A549 (cell line): ENCODE results near the gene VPS51. TPM values are rescaled to one million over a fixed set of nuclear protein-coding genes. Genes with fewer than 3 reads are reported as not detected.

Source experiments
- BHLHE40 ChIP-seq: IDR thresholded peaks from 2 replicates; pipeline ENCODE4 v1.6.1; 2012; ENCODE audit warnings: low read depth, low read length, inconsistent platforms
- CEBPB ChIP-seq, 2 experiments: fragments of >200 bp in 1 of 2; sonication (Bioruptor Twin) in 1 of 2; formaldehyde crosslinking in 1 of 2; IDR thresholded peaks; 2 replicates each; pipeline ENCODE4 v1.6.1; 2012 to 2016
- CHD2 ChIP-seq: fragments of 150-350 bp; IDR thresholded peaks from 2 replicates; pipeline ENCODE4 v1.6.1; 2014; ENCODE audit warnings: low read length; ENCODE audit not compliant: partially characterized antibody
- ESRRA ChIP-seq: fragments of 150-350 bp; IDR thresholded peaks from 2 replicates; pipeline ENCODE4 v1.6.1; 2014; ENCODE audit warnings: mild to moderate bottlenecking, low read length, borderline replicate concordance
- FOSL2 ChIP-seq, 2 experiments: fragments of 450-650 bp in 1 of 2; fragments of >200 bp in 1 of 2; sonication (Bioruptor Twin) in 1 of 2; formaldehyde crosslinking; IDR thresholded peaks; 2 replicates each; pipeline versions ENCODE4 v1.5.0 to v1.6.1; 2016 to 2020; ENCODE audit warnings: mild to moderate bottlenecking in 1 of 2, moderate library complexity in 1 of 2
- FOXS1 ChIP-seq: fragments of 250-450 bp; sonication (Bioruptor Pico); IDR thresholded peaks from 2 replicates; pipeline ENCODE4 v1.5.0; 2020; ENCODE audit warnings: mild to moderate bottlenecking, moderate library complexity
- HDAC2 ChIP-seq: fragments of 200-600 bp; sonication (generic); IDR thresholded peaks from 2 replicates; pipeline ENCODE4 v1.6.1; 2016
- HEYL ChIP-seq: fragments of 250-450 bp; sonication (Bioruptor Pico); IDR thresholded peaks from 2 replicates; pipeline ENCODE4 v1.8.0; 2021; ENCODE audit warnings: mild to moderate bottlenecking, moderate library complexity
- HOXB13 ChIP-seq: fragments of 250-450 bp; sonication (Bioruptor Pico); IDR thresholded peaks from 2 replicates; pipeline ENCODE4 v1.5.0; 2020; ENCODE audit warnings: low read depth, mild to moderate bottlenecking, moderate library complexity
- KDM1A ChIP-seq: fragments of 200-600 bp; sonication (generic); IDR thresholded peaks from 2 replicates; pipeline ENCODE4 v1.6.1; 2016; ENCODE audit warnings: low read depth, mild to moderate bottlenecking
- KDM5A ChIP-seq: fragments of 200-600 bp; sonication (generic); IDR thresholded peaks from 2 replicates; pipeline ENCODE4 v1.6.1; 2016; ENCODE audit warnings: antibody characterized with exemption, mild to moderate bottlenecking
- MAFK ChIP-seq: fragments of 450-650 bp; IDR thresholded peaks from 2 replicates; pipeline ENCODE4 v1.6.1; 2014; ENCODE audit not compliant: partially characterized antibody
- MAZ ChIP-seq: fragments of 150-350 bp; IDR thresholded peaks from 2 replicates; pipeline ENCODE4 v1.6.1; 2014; ENCODE audit warnings: antibody characterized with exemption, low read depth, low read length, borderline replicate concordance
- NFE2L2 ChIP-seq: fragments of 150-350 bp; conservative IDR thresholded peaks from 2 replicates; pipeline ENCODE4 v1.6.1; 2014; ENCODE audit warnings: low read length
- NR3C1 ChIP-seq: fragments of >200 bp; sonication (Bioruptor Twin); formaldehyde crosslinking; IDR thresholded peaks from 3 replicates; pipeline ENCODE4 v1.6.1; 2017
- POLR2A ChIP-seq: IDR thresholded peaks from 2 replicates; pipeline ENCODE4 v1.6.1; 2012; ENCODE audit warnings: mild to moderate bottlenecking, low read length
- POLR2AphosphoS2 ChIP-seq: conservative IDR thresholded peaks from 2 replicates; pipeline ENCODE4 v1.6.1; 2012; ENCODE audit warnings: low read length, improper control_type of control experiment, inconsistent platforms
- RAD21 ChIP-seq, 2 experiments: fragments of >200 bp in 1 of 2; sonication (Bioruptor Twin) in 1 of 2; formaldehyde crosslinking in 1 of 2; IDR thresholded peaks in 1 of 2; conservative IDR thresholded peaks in 1 of 2; 2 replicates in 1 of 2; 3 replicates in 1 of 2; pipeline ENCODE4 v1.6.1; 2012 to 2018; ENCODE audit warnings: inconsistent platforms in 1 of 2
- RCOR1 ChIP-seq: fragments of 150-350 bp; IDR thresholded peaks from 2 replicates; pipeline ENCODE4 v1.6.1; 2014; ENCODE audit warnings: antibody characterized with exemption, low read length, low read depth
- RFX5 ChIP-seq: fragments of 450-650 bp; IDR thresholded peaks from 2 replicates; pipeline ENCODE4 v1.7.1; 2014; ENCODE audit warnings: antibody characterized with exemption, mild to moderate bottlenecking, moderate library complexity
- RNF2 ChIP-seq: fragments of 200-600 bp; sonication (generic); IDR thresholded peaks from 2 replicates; pipeline ENCODE4 v1.6.1; 2016; ENCODE audit warnings: low read depth, mild to moderate bottlenecking, antibody characterized with exemption, moderate library complexity, borderline replicate concordance
- TFCP2L1 ChIP-seq: fragments of 250-450 bp; sonication (Bioruptor Pico); IDR thresholded peaks from 2 replicates; pipeline ENCODE4 v1.5.0; 2021; ENCODE audit warnings: mild to moderate bottlenecking
- TP53 ChIP-seq: fragments of 250-450 bp; sonication (Bioruptor Pico); IDR thresholded peaks from 2 replicates; pipeline ENCODE4 v1.5.0; 2021; ENCODE audit warnings: mild to moderate bottlenecking, moderate library complexity
- ZNF302 ChIP-seq: fragments of 250-450 bp; sonication (Bioruptor Pico); IDR thresholded peaks from 2 replicates; pipeline ENCODE4 v1.9.0; 2021; ENCODE audit warnings: inconsistent platforms, mild to moderate bottlenecking, moderate library complexity
- polyA plus RNA-seq, 4 experiments: library from polyadenylated mRNA; depleted of rRNA in 3 of 4; stranded (reverse); fragments of >200 nt; fragmentation: RNase III in 1 of 4; extraction: RNeasy Plus Mini Kit Qiagen cat#74134 plus additional on column Dnase treatment in 1 of 4; gene quantifications; 2 replicates in 3 of 4; 3 replicates in 1 of 4; pipeline ENCODE4 v1.2.3, GENCODE V29; 2011 to 2017
- TF ChIP-seq, protein P1 (sequence below): IDR thresholded peaks from 2 replicates; pipeline ENCODE4 v1.6.1; 2012
- TF ChIP-seq, protein P2 (sequence below): fragments of >200 bp; sonication (Bioruptor Twin); formaldehyde crosslinking; IDR thresholded peaks from 3 replicates; pipeline ENCODE4 v1.5.1; 2016
- TF ChIP-seq, protein P3 (sequence below): fragments of 150-350 bp; IDR thresholded peaks from 2 replicates; pipeline ENCODE4 v1.6.1; 2014; ENCODE audit warnings: low read depth, mild to moderate bottlenecking, low read length
- TF ChIP-seq, protein P4 (sequence below): fragments of 250-450 bp; sonication (Bioruptor Pico); IDR thresholded peaks from 2 replicates; pipeline ENCODE4 v1.5.0; 2020; ENCODE audit warnings: low read depth, mild to moderate bottlenecking, moderate library complexity

Gene VPS51
- polyA plus RNA-seq, 2 of the 4 experiments (the other 2 are of a cell fraction), result 37.2 to 51.0 TPM

- TF ChIP-seq FOXS1 (0 out of 2 replicates have a peak, but pooled peaks have one; percentile 49), MAFK (no peak), MAZ (peak; percentile 97), TP53 (CRISPR knock-in tag) (peak; percentile 80; the same call in 1 of the 2 replicates), HOXB13 (CRISPR knock-in tag) (peak; percentile 61; the same call in 1 of the 2 replicates), KDM5A (peak; percentile 63), RAD21 (conservative IDR thresholded peaks at IDR 0.05 in 1 of 2, IDR thresholded peaks at IDR 0.05 in 1 of 2) (no peak), POLR2AphosphoS2 (no peak), RFX5 (peak; percentile 51; the same call in 1 of the 2 replicates), POLR2A (peak; percentile 67), ESRRA (peak; percentile 49; the same call in 1 of the 2 replicates), HDAC2 (no peak), NR3C1 (no peak), HEYL (no peak), RCOR1 (no peak), TFCP2L1 (CRISPR knock-in tag) (peak; percentile 88), BHLHE40 (no peak), RNF2 (no peak), CEBPB (IDR thresholded peaks at IDR 0.05) (peak in 1 of 2 experiments; percentile 54; a peak in 1 of 4 replicates), KDM1A (no peak), CHD2 (no peak), ZNF302 (no peak), NFE2L2 (no peak), FOSL2 (IDR thresholded peaks at IDR 0.05) (no peak), FOSL2 (CRISPR knock-in tag; IDR thresholded peaks at IDR 0.05) (peak; percentile 37; the same call in 1 of the 2 replicates)
- TF ChIP-seq, protein P1, sequence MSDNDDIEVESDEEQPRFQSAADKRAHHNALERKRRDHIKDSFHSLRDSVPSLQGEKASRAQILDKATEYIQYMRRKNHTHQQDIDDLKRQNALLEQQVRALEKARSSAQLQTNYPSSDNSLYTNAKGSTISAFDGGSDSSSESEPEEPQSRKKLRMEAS, result peak; percentile 91
- TF ChIP-seq, protein P2, sequence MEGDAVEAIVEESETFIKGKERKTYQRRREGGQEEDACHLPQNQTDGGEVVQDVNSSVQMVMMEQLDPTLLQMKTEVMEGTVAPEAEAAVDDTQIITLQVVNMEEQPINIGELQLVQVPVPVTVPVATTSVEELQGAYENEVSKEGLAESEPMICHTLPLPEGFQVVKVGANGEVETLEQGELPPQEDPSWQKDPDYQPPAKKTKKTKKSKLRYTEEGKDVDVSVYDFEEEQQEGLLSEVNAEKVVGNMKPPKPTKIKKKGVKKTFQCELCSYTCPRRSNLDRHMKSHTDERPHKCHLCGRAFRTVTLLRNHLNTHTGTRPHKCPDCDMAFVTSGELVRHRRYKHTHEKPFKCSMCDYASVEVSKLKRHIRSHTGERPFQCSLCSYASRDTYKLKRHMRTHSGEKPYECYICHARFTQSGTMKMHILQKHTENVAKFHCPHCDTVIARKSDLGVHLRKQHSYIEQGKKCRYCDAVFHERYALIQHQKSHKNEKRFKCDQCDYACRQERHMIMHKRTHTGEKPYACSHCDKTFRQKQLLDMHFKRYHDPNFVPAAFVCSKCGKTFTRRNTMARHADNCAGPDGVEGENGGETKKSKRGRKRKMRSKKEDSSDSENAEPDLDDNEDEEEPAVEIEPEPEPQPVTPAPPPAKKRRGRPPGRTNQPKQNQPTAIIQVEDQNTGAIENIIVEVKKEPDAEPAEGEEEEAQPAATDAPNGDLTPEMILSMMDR, result no peak
- TF ChIP-seq, protein P3, sequence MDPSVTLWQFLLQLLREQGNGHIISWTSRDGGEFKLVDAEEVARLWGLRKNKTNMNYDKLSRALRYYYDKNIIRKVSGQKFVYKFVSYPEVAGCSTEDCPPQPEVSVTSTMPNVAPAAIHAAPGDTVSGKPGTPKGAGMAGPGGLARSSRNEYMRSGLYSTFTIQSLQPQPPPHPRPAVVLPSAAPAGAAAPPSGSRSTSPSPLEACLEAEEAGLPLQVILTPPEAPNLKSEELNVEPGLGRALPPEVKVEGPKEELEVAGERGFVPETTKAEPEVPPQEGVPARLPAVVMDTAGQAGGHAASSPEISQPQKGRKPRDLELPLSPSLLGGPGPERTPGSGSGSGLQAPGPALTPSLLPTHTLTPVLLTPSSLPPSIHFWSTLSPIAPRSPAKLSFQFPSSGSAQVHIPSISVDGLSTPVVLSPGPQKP, result no peak
- TF ChIP-seq, protein P4, sequence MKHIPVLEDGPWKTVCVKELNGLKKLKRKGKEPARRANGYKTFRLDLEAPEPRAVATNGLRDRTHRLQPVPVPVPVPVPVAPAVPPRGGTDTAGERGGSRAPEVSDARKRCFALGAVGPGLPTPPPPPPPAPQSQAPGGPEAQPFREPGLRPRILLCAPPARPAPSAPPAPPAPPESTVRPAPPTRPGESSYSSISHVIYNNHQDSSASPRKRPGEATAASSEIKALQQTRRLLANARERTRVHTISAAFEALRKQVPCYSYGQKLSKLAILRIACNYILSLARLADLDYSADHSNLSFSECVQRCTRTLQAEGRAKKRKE (CRISPR knock-in tag), result no peak
Measured at GRCh38 chr11:65095974-65096806, at the start of gene VPS51 (continued).
